Stimulated activated CD4-positive, alpha-beta T cell treated with anti-CD3 and anti-CD28 coated beads, Interleukin-12 subunit alpha, Interleukin-12 subunit beta, amount 100 ng/mL, for 48 hours (primary cell): Measurements from ENCODE around the gene AUTS2.
"Not testable (repeated sequence)": the region's sequence is repeated elsewhere in the genome, so short reads cannot be mapped to it uniquely, and the experiment has no call there.

ENCODE experiments used
- DNase-seq, 3 donors: peaks; one replicate each; pipeline ENCODE4 v3.0.0-alpha.2; 2020; ENCODE audit warnings: low read depth in 2 of 3, low spot score in 1 of 3

Gene AUTS2

DNA sequence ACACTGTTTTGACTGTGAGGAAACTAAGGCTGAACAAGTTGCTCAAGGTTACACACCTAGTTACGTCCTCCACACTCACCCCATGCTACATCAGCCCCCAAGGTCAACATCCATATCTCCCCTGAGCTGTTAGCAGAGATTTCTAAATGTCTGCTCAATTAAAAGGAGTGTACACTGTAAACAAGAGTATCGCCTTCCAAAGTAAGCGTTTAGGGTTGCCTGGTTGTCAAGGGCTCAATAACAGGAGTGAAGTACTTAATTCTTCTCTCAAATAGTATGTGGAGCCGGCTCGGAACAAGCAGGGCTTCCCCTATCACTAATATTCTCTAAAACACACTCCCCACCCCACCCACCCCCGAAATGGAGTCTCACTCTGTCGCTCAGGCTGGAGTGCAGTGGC, 1120.8 kb downstream of the AUTS2 start:
- DNase-seq, result no peak

DNA sequence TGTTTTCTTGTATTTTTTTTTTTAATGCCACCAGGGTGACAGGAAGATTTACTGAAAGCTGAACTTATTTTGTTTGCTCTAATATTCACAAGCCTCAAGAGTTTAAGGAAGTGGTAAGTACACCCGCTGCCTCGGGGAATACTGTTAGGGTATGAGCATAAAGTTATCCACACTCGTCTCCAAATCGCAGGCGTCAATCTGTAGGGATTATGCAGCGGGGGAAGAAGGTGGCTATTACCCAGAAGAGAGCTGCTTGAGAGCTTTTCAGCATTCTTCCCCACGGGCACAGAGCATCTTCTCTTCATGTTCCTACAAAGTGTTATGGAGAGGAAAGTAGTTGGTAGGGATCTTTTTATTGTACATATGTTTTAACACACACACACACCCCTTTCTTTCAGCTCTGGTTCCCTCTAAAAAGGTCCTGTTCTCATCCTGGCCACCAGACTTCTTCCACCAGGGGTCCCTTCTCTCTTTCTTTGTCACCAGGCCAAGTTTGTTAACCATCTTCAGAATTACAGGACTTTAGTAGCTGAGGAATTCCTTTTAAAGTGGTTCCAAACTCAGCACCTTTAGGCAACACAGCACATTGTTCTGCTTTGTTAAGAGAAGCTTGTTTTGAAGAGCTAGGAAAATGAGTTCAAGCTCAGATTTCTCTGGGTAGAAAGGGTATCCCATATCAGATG, 1122.1 kb downstream of the AUTS2 start:
- no peak for DNase-seq

DNA sequence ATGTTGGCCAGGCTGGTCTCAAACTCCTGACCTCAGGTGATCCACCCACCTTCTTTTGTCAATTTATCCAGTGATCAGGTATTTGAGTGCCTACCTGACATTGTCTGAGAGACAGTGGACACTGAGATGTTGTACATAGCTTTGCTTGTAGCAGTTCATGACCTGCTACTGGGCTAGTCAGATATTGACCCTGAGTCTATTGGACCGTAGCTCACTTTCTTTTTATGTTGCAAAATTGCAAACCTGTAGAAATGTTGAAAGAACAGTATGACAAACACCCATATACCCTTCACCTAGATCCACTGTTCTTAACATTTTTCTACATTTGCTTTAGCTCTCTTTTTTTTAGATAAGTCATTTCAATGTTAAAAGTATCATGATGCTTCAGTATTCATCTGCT, 1123.2 kb downstream of the AUTS2 start:
- DNase-seq, result no peak

DNA sequence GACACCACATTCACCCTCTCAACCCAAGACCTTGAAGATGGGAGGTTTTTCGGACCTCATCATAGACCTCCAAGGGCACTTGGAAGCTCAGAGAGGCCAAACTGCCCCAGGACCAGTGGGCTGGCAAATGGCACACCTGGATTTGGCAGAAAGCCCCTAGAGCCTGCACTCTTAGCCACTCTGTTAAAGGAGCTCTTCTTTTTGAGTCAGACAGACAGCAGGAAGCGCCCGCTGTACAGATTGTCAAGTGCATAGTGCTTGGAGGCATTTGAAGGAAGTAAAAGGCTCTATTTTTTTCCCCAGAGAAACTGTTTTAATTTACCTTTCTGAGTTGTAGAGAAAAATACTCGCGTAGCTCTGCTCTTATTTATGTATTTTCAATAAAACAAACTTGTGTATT, 1125.1 kb downstream of the AUTS2 start:
- DNase-seq, result no peak

DNA sequence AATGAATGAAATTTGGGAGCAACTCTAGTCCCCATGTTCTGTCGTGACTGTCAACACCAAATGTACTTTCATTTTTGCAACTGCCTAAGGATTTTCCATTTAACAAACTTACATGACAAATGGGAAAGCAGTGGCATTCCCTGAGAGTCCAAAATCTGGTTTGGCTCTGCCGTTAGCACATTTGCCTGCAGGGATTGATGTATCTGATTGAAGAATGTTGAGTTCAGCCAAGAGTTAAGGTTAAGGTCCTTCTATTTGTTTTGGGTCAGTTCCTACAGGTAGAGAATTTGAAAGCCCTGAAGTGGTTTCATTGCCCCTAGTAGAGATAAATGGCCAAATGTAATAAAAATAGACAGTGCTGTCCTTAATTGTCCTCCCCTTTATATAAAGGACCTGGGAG, 1127.2 kb downstream of the AUTS2 start:
- no peak for DNase-seq

DNA sequence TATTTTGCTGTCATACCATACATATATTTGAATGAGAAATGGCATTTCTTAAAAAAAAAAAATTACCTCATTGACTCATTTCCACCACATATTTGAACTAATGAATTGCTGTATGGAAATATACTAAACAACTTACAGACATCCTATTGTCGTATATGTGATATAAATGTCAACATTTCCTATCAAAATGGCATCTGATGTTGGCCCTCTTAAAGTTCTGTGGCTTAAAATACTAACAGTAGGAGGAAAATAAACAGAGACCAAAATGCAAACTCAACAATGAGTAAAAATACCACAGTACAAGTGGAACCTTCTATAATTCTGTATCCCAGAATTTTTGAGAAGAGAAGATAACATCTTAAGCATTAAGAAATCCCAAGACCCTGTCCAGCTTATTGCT, 1128.0 kb downstream of the AUTS2 start:
- no peak for DNase-seq

DNA sequence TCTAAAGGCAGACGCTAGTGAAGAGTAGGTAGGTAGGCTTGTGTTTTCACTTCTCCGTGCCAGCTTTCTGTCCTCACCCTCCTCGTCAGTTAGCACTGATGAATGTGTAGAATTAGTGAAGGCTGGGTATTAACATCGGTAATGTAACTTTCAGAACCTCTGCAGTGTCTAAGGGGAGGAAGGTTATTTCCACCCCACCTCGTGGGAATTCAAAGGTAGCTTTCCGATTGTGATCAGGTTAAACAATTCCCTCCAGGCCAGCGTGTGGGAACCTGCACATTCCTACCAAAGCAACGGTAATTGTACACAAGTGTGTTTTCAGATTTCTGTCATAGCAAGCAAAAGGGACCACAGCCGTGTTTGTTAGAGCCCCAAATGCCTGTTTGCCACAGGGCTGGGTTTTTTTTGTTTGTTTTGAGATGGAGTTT, 1128.7 kb downstream of the AUTS2 start:
- DNase-seq, result no peak

DNA sequence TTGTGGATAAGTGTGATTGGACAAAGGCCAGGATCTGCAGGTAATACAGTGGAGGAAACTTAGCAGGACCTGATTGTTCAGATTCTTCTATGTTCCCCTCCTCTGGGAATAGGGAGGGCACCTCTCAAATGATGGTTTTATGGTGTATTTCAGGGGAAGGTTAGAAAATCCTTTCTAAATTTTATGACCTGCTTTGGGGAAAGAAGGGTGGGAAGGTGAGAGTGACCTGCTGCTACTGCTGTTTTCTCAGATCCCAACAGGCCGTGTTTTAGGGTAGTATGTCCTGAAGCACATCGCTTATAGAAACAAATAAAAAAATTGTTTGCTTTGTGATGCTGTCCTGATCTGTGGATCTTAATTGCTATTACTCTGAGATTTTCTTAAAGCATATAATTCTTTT, 1129.6 kb downstream of the AUTS2 start:
- DNase-seq, result no peak

DNA sequence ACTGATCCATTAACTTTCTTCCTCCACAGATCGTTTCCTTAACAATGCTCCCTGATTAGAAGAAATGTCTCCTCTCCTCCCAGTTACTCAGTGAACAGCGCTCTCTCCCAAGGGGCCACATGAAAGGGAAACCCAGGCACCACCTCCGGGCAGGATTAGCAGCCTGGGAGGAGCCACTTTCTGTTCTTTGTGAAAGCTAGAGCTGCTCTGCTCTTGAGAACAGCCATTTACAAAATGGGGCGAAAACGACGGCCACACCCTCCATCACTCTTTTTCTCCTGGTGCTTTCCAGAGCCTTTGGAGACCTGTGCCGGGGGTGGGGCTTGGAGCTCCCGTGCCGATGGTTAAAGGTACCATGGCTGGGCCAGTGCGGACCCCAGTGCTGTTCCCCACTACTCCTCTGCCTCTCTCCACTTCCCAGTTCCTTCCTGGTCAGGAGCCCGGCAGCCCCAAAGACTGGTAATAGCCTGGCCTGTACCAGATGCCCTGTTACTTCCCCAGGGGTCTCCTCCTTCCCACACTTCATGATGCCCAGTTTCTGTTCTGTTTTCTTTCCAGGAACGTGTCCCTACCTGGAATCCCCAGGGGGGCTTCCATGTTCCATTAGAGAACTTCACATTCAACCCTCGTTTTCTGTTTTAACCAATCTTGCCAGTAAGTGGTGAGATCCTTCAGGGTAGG, 1130.7 kb downstream of the AUTS2 start:
- DNase-seq, result no peak

DNA sequence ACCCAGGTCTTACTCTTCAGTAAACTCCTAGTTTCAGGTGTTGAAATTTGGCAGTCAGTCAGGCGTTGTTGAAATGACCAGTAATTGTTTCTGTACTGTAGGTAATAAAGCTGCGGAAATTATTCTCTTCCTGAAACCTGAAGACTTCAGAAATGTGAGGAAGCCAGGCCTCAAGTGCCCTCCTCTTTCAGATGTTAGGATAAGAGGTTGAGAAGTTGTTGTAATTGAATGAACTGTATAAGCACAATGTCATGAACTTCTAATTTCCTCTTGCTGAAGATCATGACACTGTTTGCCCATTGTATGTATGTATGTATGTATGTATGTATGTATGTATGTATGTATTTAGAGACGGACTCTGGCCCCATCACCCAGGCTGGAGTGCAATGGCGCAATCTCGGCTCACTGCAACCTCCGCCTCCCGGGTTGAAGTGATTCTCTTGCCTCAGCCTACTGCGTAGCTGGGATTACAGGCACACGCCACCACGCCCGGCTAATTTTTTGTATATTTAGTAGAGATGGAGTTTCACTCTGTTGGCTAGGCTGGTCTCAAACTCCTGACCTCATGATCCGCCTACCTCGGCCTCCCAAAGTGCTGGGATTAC, 1131.4 kb downstream of the AUTS2 start:
- not testable (repeated sequence) for DNase-seq

DNA sequence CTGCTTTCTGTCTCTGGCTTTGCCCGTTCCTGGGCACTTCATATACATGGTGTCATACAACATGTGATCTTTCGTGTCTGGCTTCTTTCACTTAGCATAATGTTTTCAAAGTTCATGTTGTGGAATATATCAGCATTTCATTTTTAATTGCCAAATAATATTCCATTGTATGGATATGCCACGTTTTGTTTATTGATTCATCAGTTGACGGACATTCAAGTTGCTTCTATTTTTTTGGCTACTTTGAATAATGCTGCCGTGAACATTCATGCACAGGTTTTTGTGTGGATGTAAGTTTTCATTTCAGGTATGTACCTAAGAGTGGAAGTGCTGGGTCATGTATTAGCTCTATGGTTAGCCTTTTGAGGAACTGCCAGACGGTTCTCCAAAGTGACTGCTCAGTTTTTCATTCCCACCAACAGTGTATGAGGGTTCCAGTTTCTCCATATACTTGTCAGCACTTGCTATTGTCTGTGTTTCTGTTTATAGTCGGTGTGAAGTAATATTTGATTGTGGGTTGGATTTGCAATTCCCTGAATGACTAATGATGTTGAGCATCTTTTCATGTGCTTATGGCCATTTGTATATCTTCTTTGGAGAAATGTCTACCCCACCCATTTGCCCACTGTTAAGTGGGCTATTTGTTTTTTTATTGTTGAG, 1132.3 kb downstream of the AUTS2 start:
- no peak for DNase-seq

DNA sequence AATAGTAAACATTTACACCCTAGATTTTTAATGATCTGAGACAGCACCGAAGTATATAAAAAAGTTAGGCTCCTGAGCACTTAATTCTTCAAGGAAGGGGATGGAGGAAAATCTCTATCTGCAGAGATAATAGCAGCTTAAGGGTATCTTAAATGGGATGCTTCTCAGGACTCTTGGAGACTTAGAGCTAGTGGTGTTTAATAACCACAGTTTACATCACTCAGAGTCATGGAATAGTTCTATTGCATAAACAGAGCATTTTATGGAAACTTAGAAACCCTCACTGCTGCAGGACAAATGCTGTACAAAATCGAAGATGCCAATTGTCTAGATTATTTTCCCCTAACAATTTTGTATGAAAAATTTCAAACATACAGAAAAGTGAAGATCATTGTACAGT, 1134.8 kb downstream of the AUTS2 start:
- DNase-seq, result no peak

DNA sequence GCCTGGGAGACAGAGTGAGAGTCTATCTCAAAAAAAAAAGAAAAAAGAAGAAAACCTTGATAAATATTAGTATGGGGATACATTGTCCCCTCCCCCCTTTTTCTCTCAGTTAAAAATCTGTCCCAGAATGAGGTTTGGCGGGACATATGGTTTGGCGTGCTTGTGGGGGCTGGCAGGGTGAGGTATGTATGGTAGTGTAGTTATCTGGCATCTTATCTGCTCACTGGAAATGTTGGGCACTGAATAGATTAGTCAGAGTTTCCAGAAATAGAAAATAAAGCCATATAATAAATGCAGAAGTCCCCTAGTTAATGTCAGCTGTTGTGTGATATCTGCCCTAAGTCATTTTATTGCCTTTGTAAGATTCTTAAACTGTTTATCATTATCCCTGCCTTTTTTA, 1136.1 kb downstream of the AUTS2 start:
- no peak for DNase-seq

DNA sequence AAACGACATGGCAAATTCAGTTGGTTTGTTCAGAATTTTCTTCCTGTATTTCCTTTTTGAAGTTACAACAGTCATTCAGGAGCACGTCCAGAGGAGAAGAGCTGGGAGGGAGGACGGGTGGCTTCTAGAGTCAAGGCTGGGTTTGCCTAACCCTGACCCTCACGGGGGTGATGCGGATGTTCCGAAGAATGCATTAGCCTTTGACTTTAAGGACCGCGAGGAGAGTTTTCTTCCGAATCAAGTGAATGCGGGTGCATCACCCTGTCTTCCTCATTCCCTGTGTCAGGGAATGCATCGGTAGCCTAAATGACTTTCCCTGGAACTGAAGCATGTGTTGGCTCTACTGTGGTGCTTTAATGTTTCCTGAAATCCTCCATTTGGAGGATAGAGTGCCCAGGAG, 1137.0 kb downstream of the AUTS2 start:
- no peak for DNase-seq

DNA sequence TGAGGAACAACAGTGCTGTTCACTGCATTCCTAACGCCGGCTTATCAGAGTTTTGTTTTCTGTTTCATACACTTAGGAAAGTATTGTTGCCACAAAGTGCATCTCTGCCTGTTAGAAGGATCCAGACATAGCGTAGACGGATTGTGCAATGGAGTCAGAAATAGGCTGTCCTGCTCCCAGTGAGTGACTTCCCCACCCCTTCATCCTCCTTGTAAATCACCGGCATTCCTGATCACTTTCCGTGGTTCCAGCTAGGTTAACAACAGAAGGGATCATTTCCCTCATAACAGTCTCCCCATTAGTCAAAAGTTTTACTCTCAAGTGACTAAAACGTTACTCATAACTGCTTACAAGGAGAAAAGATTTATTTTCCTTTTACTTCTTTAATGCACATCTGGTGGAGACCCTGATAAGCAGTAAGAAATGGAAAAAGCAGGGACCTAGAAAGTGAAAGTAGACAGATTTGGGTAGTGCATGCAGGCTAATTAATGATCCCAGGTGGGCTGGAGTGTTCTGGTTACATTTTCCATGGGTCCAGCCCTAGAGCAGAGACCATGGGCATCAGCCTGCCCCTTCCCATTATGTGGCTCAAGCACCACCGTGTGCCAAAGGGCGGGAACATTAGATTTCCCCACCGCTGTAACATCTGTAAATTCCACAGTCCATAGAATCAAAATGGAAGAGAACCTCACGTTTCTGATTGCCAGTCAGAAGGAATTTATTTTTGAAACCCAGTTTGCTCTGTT, 1138.6 kb downstream of the AUTS2 start:
- no peak for DNase-seq

DNA sequence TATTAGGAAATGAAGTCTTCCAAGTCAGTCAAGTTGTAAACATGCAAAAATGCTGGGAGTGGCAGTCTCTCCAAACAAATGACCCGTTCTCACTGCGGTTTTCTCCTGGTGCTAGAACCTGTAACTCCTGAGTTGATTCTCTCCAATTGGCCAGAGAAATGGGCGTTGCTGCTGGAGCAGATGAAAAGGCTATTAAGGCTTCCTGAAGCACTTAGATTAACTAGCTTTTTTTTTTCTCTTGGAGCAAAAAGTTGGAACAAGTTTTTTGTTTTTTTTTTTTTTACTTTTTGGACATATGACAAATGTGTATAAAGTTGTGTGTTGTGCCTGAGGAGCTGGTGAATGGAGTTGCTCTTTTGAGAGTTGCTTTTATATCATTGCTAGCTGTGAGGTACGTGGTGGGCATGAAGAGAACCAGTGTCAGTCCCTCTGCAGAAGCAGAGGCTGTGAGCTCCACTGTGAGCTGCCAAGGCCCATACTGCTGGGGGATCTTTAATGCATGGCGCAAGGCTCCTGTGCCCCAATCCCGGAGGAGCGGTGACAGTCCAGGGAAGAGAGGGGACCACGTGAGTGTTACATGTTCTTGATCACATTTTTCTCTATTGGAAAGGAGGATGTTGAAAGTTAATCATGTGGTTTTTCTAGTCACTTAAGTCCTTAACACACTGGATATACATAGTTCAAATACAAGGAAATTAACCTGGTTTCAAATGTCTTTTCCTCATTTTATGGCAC, 1140.0 kb downstream of the AUTS2 start:
- DNase-seq, result no peak

DNA sequence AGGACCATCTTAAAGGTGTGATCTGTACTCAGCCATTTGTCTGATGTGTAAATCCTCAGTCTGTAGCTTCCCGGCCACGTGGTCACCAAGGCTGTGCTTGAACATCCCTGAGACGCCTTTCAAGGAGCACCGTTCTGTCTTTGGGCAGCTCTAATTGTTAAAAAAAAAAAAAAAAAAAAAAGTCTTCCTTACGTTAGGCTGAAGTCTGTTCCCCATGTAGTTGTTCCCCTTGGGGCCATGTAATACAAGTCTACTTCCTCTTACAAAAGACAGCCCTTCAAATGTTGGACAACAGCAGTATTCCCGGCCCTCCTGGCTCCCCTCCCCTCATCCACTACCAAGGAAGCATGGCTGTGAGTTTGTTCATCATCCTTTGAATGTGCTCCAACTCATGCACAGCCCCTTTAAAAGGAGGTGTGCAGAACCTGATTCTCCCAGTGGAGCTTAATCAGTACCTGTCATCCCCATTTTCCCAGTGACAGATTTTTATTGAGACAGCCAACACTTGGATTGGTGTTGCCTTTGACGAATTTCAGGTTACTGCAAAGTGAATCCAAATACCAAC, 1141.5 kb downstream of the AUTS2 start:
- no peak for DNase-seq

DNA sequence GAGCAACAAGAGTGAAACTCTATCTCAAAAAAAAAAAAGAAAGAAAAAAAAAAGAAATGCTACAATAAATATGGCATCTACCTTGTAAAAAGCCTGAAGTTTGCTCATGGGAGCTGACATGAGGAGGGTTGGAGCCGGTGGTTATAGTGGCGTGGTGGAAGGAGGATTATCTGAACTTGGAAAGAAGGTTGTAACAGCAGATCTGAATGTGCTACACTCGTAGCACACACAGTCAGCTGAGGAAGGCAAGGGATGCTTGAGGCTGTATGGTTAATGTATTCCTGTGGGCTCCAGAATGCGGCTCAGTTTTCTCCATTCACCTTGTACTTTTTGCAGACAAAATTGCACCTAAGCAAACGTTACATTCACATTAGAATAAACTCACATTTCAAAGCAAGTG, 1143.4 kb downstream of the AUTS2 start:
- no peak for DNase-seq

DNA sequence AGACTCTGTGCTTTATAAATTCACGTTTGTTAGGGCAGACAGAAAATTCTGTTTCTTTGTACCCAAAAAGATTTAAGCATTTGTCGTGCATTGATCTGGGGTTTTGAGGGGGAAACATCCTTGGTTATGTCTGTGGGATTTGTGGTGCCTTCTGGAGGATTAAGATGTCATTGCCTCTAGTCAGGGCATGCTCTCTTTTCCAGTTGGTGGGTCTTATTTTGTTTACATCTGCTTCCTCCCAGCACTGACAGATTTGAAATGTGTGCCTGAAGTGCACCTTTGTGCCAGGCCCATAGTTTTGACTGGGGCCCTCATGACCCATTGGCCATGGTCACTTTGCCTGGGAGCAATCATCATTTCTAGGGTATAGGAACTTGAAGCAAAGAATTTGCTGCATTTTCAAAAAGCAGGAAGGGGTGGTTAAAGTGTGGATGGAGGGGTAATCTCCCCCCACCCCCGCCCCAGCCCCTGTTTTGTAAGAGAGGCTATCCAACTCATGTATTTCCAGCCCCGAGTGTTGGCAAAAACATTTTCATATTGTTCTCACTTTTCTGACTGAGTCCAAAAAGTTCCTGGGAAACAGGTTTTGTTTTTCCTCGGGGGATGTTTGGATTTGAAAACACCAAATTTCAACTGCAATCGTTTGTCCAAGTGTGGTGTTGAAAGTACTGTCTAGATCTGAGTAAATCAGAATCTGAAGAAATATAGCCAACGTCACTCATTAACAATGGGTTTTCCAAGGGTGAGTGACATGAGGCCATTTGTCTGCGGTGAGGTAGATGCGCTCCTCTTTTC, 1145.5 kb downstream of the AUTS2 start:
- DNase-seq, result no peak

DNA sequence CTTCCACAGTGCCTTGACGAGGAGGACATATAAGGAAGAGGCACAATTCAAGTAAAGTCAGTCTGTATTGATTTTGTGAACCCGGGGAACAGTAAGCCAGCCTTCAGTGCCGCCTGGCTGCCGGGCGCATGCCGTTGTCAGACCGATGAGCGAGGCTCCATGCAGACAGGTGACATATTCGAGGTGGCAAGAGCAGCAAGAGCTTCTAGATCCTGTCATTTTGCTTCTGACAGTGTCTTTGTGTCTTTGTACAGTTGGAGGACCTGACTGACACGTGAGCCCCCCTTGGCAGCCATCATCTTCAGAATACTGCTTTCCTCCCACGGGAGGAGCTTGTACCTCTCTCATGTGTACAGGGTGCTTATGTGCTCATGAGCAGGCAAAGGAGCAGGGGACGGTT, 1146.2 kb downstream of the AUTS2 start:
- no peak for DNase-seq
